Measurements from ENCODE around the gene TCOF1.

TCOF1 gene

GRCh38 chr5:150347451-150347850 lies 10.0 kb upstream of the TCOF1 start:
- no peak for TF ChIP-seq GATA3 (IDR thresholded peaks at IDR 0.05; ENCODE audit: low read depth, low read length)
- TF ChIP-seq GATA2 (IDR thresholded peaks at IDR 0.05; ENCODE audit: low read depth, low read length) = no peak

GRCh38 chr5:150349681-150350275 lies 7.7 kb upstream of the TCOF1 start:
- TF ChIP-seq GATA2 (IDR thresholded peaks at IDR 0.05; ENCODE audit: low read depth, low read length) = no peak
- no peak for TF ChIP-seq GATA3 (IDR thresholded peaks at IDR 0.05; ENCODE audit: low read depth, low read length)

- TF ChIP-seq GATA2 (IDR thresholded peaks at IDR 0.05; ENCODE audit: low read depth, low read length) (no peak), GATA3 (IDR thresholded peaks at IDR 0.05; ENCODE audit: low read depth, low read length) (no peak)
Measured at GRCh38 chr5:150350524-150351344, 6.8 kb upstream of the TCOF1 start.

- no peak for TF ChIP-seq GATA3 (IDR thresholded peaks at IDR 0.05; ENCODE audit: low read depth, low read length)
- TF ChIP-seq GATA2 (IDR thresholded peaks at IDR 0.05; ENCODE audit: low read depth, low read length) = no peak
Measured at GRCh38 chr5:150352244-150353031, 5.1 kb upstream of the TCOF1 start.

- TF ChIP-seq GATA2 (IDR thresholded peaks at IDR 0.05; ENCODE audit: low read depth, low read length) = no peak
- TF ChIP-seq GATA3 (IDR thresholded peaks at IDR 0.05; ENCODE audit: low read depth, low read length) = no peak
Measured at GRCh38 chr5:150353032-150353675, 4.3 kb upstream of the TCOF1 start.

- TF ChIP-seq GATA2 (IDR thresholded peaks at IDR 0.05; ENCODE audit: low read depth, low read length) (no peak), GATA3 (IDR thresholded peaks at IDR 0.05; ENCODE audit: low read depth, low read length) (no peak)
Measured at GRCh38 chr5:150355791-150356190, 1.7 kb upstream of the TCOF1 start.

GRCh38 chr5:150356575-150357294 lies 762 bp upstream of the TCOF1 start:
- TF ChIP-seq GATA2 (IDR thresholded peaks at IDR 0.05; ENCODE audit: low read depth, low read length) (no peak), GATA3 (IDR thresholded peaks at IDR 0.05; ENCODE audit: low read depth, low read length) (no peak)

- no peak for TF ChIP-seq GATA2 (IDR thresholded peaks at IDR 0.05; ENCODE audit: low read depth, low read length)
- no peak for TF ChIP-seq GATA3 (IDR thresholded peaks at IDR 0.05; ENCODE audit: low read depth, low read length)
Measured at GRCh38 chr5:150358261-150359095, 981 bp downstream of the TCOF1 start.

GRCh38 chr5:150361301-150361700 lies 3.8 kb downstream of the TCOF1 start:
- TF ChIP-seq GATA3 (IDR thresholded peaks at IDR 0.05; ENCODE audit: low read depth, low read length) = no peak
- no peak for TF ChIP-seq GATA2 (IDR thresholded peaks at IDR 0.05; ENCODE audit: low read depth, low read length)

- TF ChIP-seq GATA3 (IDR thresholded peaks at IDR 0.05; ENCODE audit: low read depth, low read length) (no peak), GATA2 (IDR thresholded peaks at IDR 0.05; ENCODE audit: low read depth, low read length) (no peak)
Measured at GRCh38 chr5:150363185-150363584, 5.7 kb downstream of the TCOF1 start.

- no peak for TF ChIP-seq GATA2 (IDR thresholded peaks at IDR 0.05; ENCODE audit: low read depth, low read length)
- no peak for TF ChIP-seq GATA3 (IDR thresholded peaks at IDR 0.05; ENCODE audit: low read depth, low read length)
Measured at GRCh38 chr5:150364004-150364403, 6.5 kb downstream of the TCOF1 start.

GRCh38 chr5:150368526-150368925 lies 11.0 kb downstream of the TCOF1 start:
- TF ChIP-seq GATA3 (IDR thresholded peaks at IDR 0.05; ENCODE audit: low read depth, low read length) = no peak
- no peak for TF ChIP-seq GATA2 (IDR thresholded peaks at IDR 0.05; ENCODE audit: low read depth, low read length)

- TF ChIP-seq GATA2 (IDR thresholded peaks at IDR 0.05; ENCODE audit: low read depth, low read length) (no peak), GATA3 (IDR thresholded peaks at IDR 0.05; ENCODE audit: low read depth, low read length) (no peak)
Measured at GRCh38 chr5:150372639-150373038, 15.1 kb downstream of the TCOF1 start.
